Measurements from ENCODE around the gene RNF215. TPM values are rescaled to one million over a fixed set of nuclear protein-coding genes. Genes with fewer than 3 reads are reported as not detected.
"Not testable (repeated sequence)": the region's sequence is repeated elsewhere in the genome, so short reads cannot be mapped to it uniquely, and the experiment has no call there.

RNF215 gene
- total RNA-seq, 1 donor: 13.0 TPM

- H3K4me3 ChIP-seq (ENCODE audit: low read depth, low read length): no peak overlapping the region
- no peak for TF ChIP-seq CTCF (IDR thresholded peaks at IDR 0.05; ENCODE audit: insufficient read depth, low read length)
- DNase-seq (ENCODE audit: low read depth): no peak
Observed at GRCh38 chr22:30344447-30345200, 42.6 kb downstream of the RNF215 start.

GRCh38 chr22:30340911-30341685 lies 46.1 kb downstream of the RNF215 start:
- no peak for DNase-seq (ENCODE audit: low read depth)
- no peak overlapping the region for H3K4me3 ChIP-seq (ENCODE audit: low read depth, low read length)
- TF ChIP-seq CTCF (IDR thresholded peaks at IDR 0.05; ENCODE audit: insufficient read depth, low read length): no peak

- DNase-seq (ENCODE audit: low read depth): no peak
- no peak overlapping the region for H3K4me3 ChIP-seq (ENCODE audit: low read depth, low read length)
- no peak for TF ChIP-seq CTCF (IDR thresholded peaks at IDR 0.05; ENCODE audit: insufficient read depth, low read length)
Observed at GRCh38 chr22:30338802-30339201, 48.4 kb downstream of the RNF215 start.

- DNase-seq (ENCODE audit: low read depth); H3K4me3 ChIP-seq (ENCODE audit: low read depth, low read length): not testable (repeated sequence)
Observed at GRCh38 chr22:30338341-30338740, 48.9 kb downstream of the RNF215 start.

- no peak for DNase-seq (ENCODE audit: low read depth)
- no peak for TF ChIP-seq CTCF (IDR thresholded peaks at IDR 0.05; ENCODE audit: insufficient read depth, low read length)
- H3K4me3 ChIP-seq (ENCODE audit: low read depth, low read length): no peak overlapping the region
Observed at GRCh38 chr22:30337461-30337778, 49.8 kb downstream of the RNF215 start.

- no peak for DNase-seq (ENCODE audit: low read depth)
- H3K4me3 ChIP-seq (ENCODE audit: low read depth, low read length): no peak overlapping the region
- no peak for TF ChIP-seq CTCF (IDR thresholded peaks at IDR 0.05; ENCODE audit: insufficient read depth, low read length)
Observed at GRCh38 chr22:30336752-30337460, 50.3 kb downstream of the RNF215 start.

GRCh38 chr22:30335236-30335635 lies 52.0 kb downstream of the RNF215 start:
- DNase-seq (ENCODE audit: low read depth): no peak
- H3K4me3 ChIP-seq (ENCODE audit: low read depth, low read length): no peak overlapping the region
- TF ChIP-seq CTCF (IDR thresholded peaks at IDR 0.05; ENCODE audit: insufficient read depth, low read length): no peak

Measured in fibroblast of the aortic adventitia (primary cell).